Trophoblast cell (in vitro differentiated cells and primary cell): ENCODE data around the gene MVB12A.

Experiments
- DNase-seq, 2 donors: peaks; one replicate each; pipeline ENCODE4 v3.0.0-alpha.2; 2016
- H2AFZ ChIP-seq: 2 replicates; pipeline ENCODE4 v1.6.1; 2013; ENCODE audit warnings: low read length, moderate library complexity, mild to moderate bottlenecking; ENCODE audit not compliant: insufficient read depth, poor library complexity
- H2AK5ac ChIP-seq: 2 replicates; pipeline ENCODE4 v1.6.1; 2013; ENCODE audit warnings: mild to moderate bottlenecking, low read length
- H2BK120ac ChIP-seq: 2 replicates; pipeline ENCODE4 v1.6.1; 2013; ENCODE audit warnings: low read length, mild to moderate bottlenecking, moderate library complexity; ENCODE audit not compliant: insufficient read depth, poor library complexity
- H2BK12ac ChIP-seq: 2 replicates; pipeline ENCODE4 v1.6.1; 2013; ENCODE audit warnings: mild to moderate bottlenecking, low read length, moderate library complexity
- H2BK5ac ChIP-seq: 2 replicates; pipeline ENCODE4 v1.6.1; 2013; ENCODE audit warnings: low read length, low read depth, moderate library complexity, mild to moderate bottlenecking; ENCODE audit not compliant: poor library complexity
- H3K14ac ChIP-seq: 2 replicates; pipeline ENCODE4 v1.6.1; 2013; ENCODE audit warnings: mild to moderate bottlenecking, low read length
- H3K18ac ChIP-seq: 2 replicates; pipeline ENCODE4 v1.6.1; 2013; ENCODE audit warnings: mild to moderate bottlenecking, low read length
- H3K23ac ChIP-seq: 2 replicates; pipeline ENCODE4 v1.6.1; 2013; ENCODE audit warnings: low read length
- H3K27ac ChIP-seq: 2 replicates; pipeline ENCODE4 v1.5.1; 2013; ENCODE audit warnings: low read depth, mild to moderate bottlenecking, inconsistent platforms, low read length, moderate library complexity
- H3K27me3 ChIP-seq: 2 replicates; pipeline ENCODE4 v1.6.1; 2013; ENCODE audit warnings: inconsistent platforms, mild to moderate bottlenecking, low read length, moderate library complexity; ENCODE audit not compliant: insufficient read depth
- H3K36me3 ChIP-seq, 2 experiments: 1 replicate in 1 of 2; 2 replicates in 1 of 2; pipeline ENCODE4 v1.6.1; 2013; ENCODE audit warnings: low read length in 2 of 2, mild to moderate bottlenecking in 2 of 2, moderate library complexity in 1 of 2; ENCODE audit not compliant: insufficient read depth in 2 of 2, control insufficient read depth in 1 of 2
- H3K4ac ChIP-seq: 2 replicates; pipeline ENCODE4 v1.6.1; 2013; ENCODE audit warnings: low read depth, mild to moderate bottlenecking, low read length, moderate library complexity
- H3K4me1 ChIP-seq, 2 experiments: 1 replicate in 1 of 2; 2 replicates in 1 of 2; pipeline ENCODE4 v1.6.1; 2013; ENCODE audit warnings: low read length in 2 of 2, mild to moderate bottlenecking in 2 of 2, moderate library complexity in 1 of 2; ENCODE audit not compliant: insufficient read depth in 2 of 2, control insufficient read depth in 1 of 2
- H3K4me2 ChIP-seq: 2 replicates; pipeline ENCODE4 v1.6.1; 2013; ENCODE audit warnings: inconsistent platforms, mild to moderate bottlenecking, low read length, moderate library complexity
- H3K4me3 ChIP-seq: 2 replicates; pipeline ENCODE4 v1.5.1; 2013; ENCODE audit warnings: mild to moderate bottlenecking, low read depth, low read length, inconsistent platforms
- H3K79me1 ChIP-seq: one replicate; pipeline ENCODE4 v1.6.1; 2013; ENCODE audit warnings: low read length
- H3K79me2 ChIP-seq: 2 replicates; pipeline ENCODE4 v1.6.1; 2013; ENCODE audit warnings: low read length, mild to moderate bottlenecking; ENCODE audit not compliant: control insufficient read depth, insufficient read depth, poor library complexity
- H3K9ac ChIP-seq: 2 replicates; pipeline ENCODE4 v1.6.1; 2013; ENCODE audit warnings: mild to moderate bottlenecking, low read length
- H3K9me3 ChIP-seq: 2 replicates; pipeline ENCODE4 v1.6.1; 2013; ENCODE audit warnings: low read depth, mild to moderate bottlenecking, control low read depth, inconsistent platforms, low read length; ENCODE audit not compliant: insufficient read depth
- H4K12ac ChIP-seq: 2 replicates; pipeline ENCODE4 v1.6.1; 2013; ENCODE audit warnings: low read depth, mild to moderate bottlenecking, low read length, moderate library complexity
- H4K8ac ChIP-seq: 2 replicates; pipeline ENCODE4 v1.6.1; 2013; ENCODE audit warnings: low read depth, mild to moderate bottlenecking, low read length, moderate library complexity
- H4K91ac ChIP-seq: one replicate; pipeline ENCODE4 v1.6.1; 2013; ENCODE audit warnings: low read depth, mild to moderate bottlenecking, low read length, moderate library complexity
- WGBS: extraction: QIAGEN DNeasy Blood & Tissue Kit; methylation state at CpG from one replicate; pipeline ENCODE4 v1.1.7; 2013; ENCODE audit warnings: missing lambda C conversion rate; ENCODE audit not compliant: insufficient read length, insufficient coverage; ENCODE audit errors: extremely low coverage; 5-methylcytosine and 5-hydroxymethylcytosine counted together

MVB12A gene

GRCh38 chr19:17431417-17431816 is 11.6 kb downstream of the MVB12A start:
- Histone ChIP-seq H3K4ac (no peak overlapping the region), H3K79me1 (no peaks in the 10 kb centered on the region), H4K8ac (no peak overlapping the region), H3K4me3 (no peak overlapping the region), H3K4me2 (no peak overlapping the region), H4K91ac (no peak overlapping the region), H3K79me2 (no peaks in the 10 kb centered on the region), H3K9ac (no peak overlapping the region), H3K27me3 (no peaks in the 10 kb centered on the region), H3K27ac (no peak overlapping the region), H3K18ac (no peak overlapping the region), H2AK5ac (no peak overlapping the region), H4K12ac (no peak overlapping the region), H2BK12ac (no peak overlapping the region), H3K4me1 (no peaks in the 10 kb centered on the region), H3K23ac (no peak overlapping the region), H2AFZ (no peak overlapping the region), H3K36me3 (no peaks in the 10 kb centered on the region), H3K14ac (no peak overlapping the region), H2BK5ac (no peak overlapping the region), H3K9me3 (peaks cover 4% of the 10 kb centered on the region), H2BK120ac (no peak overlapping the region)
- no peak for DNase-seq
- WGBS = no CpG with 5 or more reads among the region's 7 CpGs

- Histone ChIP-seq H3K27ac (no peak overlapping the region), H3K27me3 (no peaks in the 10 kb centered on the region), H3K23ac (no peak overlapping the region), H3K79me1 (no peaks in the 10 kb centered on the region), H2BK120ac (no peak overlapping the region), H3K36me3 (no peaks in the 10 kb centered on the region), H4K91ac (no peak overlapping the region), H3K79me2 (no peaks in the 10 kb centered on the region), H3K4ac (no peak overlapping the region), H2AFZ (no peak overlapping the region), H3K18ac (no peak overlapping the region), H4K8ac (no peak overlapping the region), H3K9me3 (peaks cover 4% of the 10 kb centered on the region), H2BK12ac (no peak overlapping the region), H3K9ac (no peak overlapping the region), H4K12ac (no peak overlapping the region), H2AK5ac (no peak overlapping the region), H3K4me1 (no peaks in the 10 kb centered on the region), H2BK5ac (no peak overlapping the region), H3K14ac (no peak overlapping the region), H3K4me3 (no peak overlapping the region), H3K4me2 (no peak overlapping the region)
- no CpG with 5 or more reads among the region's 7 CpGs for WGBS
- DNase-seq = no peak
These were observed 15.4 kb downstream of the MVB12A start for GRCh38 chr19:17435218-17435617.

GRCh38 chr19:17436094-17436873 is 16.4 kb downstream of the MVB12A start:
- H3K27me3 ChIP-seq = no peaks in the 10 kb centered on the region
- no CpG with 5 or more reads among the region's 25 CpGs for WGBS

GRCh38 chr19:17436874-17437267 is 17.0 kb downstream of the MVB12A start:
- H4K91ac ChIP-seq = no peak overlapping the region
- H3K79me2 ChIP-seq = no peaks in the 10 kb centered on the region
- no peak overlapping the region for H2AFZ ChIP-seq
- H2BK12ac ChIP-seq = no peak overlapping the region
- WGBS = no CpG with 5 or more reads among the region's 7 CpGs
- peak; percentile 42 to 77 for DNase-seq
- no peak overlapping the region for H2BK120ac ChIP-seq
- H3K4me1 ChIP-seq = no peaks in the 10 kb centered on the region
- no peak overlapping the region for H3K4me2 ChIP-seq
- H3K27ac ChIP-seq = no peak overlapping the region
- H3K36me3 ChIP-seq = no peaks in the 10 kb centered on the region
- no peak overlapping the region for H3K18ac ChIP-seq
- no peaks in the 10 kb centered on the region for H3K27me3 ChIP-seq
- no peak overlapping the region for H2AK5ac ChIP-seq
- H3K9me3 ChIP-seq = peaks cover 4% of the 10 kb centered on the region
- H4K12ac ChIP-seq = no peak overlapping the region
- H3K9ac ChIP-seq = no peak overlapping the region
- H4K8ac ChIP-seq = no peak overlapping the region
- H3K14ac ChIP-seq = no peak overlapping the region
- H3K4ac ChIP-seq = no peak overlapping the region
- no peak overlapping the region for H3K23ac ChIP-seq
- H3K4me3 ChIP-seq = no peak overlapping the region
- no peak overlapping the region for H2BK5ac ChIP-seq
- no peaks in the 10 kb centered on the region for H3K79me1 ChIP-seq

More at GRCh38 chr19:17436094-17436873, 16.4 kb downstream of the MVB12A start:
- Histone ChIP-seq H3K4me1 (no peaks in the 10 kb centered on the region), H3K4ac (no peak overlapping the region), H3K18ac (no peak overlapping the region), H2AK5ac (no peak overlapping the region), H2AFZ (no peak overlapping the region), H2BK5ac (no peak overlapping the region), H4K12ac (no peak overlapping the region), H3K79me1 (no peaks in the 10 kb centered on the region), H3K4me2 (no peak overlapping the region), H4K91ac (no peak overlapping the region), H3K14ac (no peak overlapping the region), H2BK12ac (no peak overlapping the region), H4K8ac (no peak overlapping the region), H3K27ac (no peak overlapping the region), H3K79me2 (no peaks in the 10 kb centered on the region), H3K23ac (no peak overlapping the region), H3K9ac (no peak overlapping the region), H2BK120ac (no peak overlapping the region), H3K9me3 (peaks cover 4% of the 10 kb centered on the region), H3K4me3 (no peak overlapping the region), H3K36me3 (no peaks in the 10 kb centered on the region)
- DNase-seq = peak in 1 of 2 donors; percentile 47
